ENCODE results near the gene TSEN2. TPM values are rescaled to one million over a fixed set of nuclear protein-coding genes. Genes with fewer than 3 reads are reported as not detected.

The TSEN2 gene
- total RNA-seq, 4 donors from 2014 or later = 8.1 to 39.9 (median 32.6) TPM

DNA sequence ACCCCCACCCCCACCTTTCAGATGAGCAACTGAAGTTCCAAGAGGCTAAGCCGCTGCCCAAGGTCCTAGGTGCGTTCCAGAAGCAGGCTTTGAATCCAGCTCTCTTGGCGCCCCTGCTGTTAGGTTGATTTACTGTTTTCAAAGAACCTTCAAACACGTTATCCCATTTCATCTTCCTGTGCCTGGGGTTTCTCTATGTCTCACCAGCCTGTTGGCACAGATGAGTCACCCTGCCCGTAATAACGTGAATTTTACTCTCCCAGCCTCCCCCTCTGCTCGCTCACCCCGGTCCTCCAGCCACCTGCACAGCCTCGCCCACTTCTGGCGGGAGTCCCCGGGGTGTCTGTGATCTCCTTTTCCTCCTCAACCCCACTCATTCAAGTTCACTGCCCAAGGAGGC lies 13.0 kb upstream of the TSEN2 start:
- no peak overlapping the region for H3K27ac ChIP-seq
- TF ChIP-seq, protein P1, sequence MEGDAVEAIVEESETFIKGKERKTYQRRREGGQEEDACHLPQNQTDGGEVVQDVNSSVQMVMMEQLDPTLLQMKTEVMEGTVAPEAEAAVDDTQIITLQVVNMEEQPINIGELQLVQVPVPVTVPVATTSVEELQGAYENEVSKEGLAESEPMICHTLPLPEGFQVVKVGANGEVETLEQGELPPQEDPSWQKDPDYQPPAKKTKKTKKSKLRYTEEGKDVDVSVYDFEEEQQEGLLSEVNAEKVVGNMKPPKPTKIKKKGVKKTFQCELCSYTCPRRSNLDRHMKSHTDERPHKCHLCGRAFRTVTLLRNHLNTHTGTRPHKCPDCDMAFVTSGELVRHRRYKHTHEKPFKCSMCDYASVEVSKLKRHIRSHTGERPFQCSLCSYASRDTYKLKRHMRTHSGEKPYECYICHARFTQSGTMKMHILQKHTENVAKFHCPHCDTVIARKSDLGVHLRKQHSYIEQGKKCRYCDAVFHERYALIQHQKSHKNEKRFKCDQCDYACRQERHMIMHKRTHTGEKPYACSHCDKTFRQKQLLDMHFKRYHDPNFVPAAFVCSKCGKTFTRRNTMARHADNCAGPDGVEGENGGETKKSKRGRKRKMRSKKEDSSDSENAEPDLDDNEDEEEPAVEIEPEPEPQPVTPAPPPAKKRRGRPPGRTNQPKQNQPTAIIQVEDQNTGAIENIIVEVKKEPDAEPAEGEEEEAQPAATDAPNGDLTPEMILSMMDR (IDR thresholded peaks at IDR 0.05) = peak in 3 of 6 experiments; percentile 19 to 32 (median 22)
- no peak for TF ChIP-seq POLR2A (IDR thresholded peaks at IDR 0.05)
- no peaks in the 10 kb centered on the region for H3K27me3 ChIP-seq
- peak in 2 of 3 donors; percentile 55 to 58 for DNase-seq
- no peaks in the 10 kb centered on the region for H3K4me1 ChIP-seq
- H3K9me3 ChIP-seq = no peaks in the 10 kb centered on the region
- no peak overlapping the region for H3K4me3 ChIP-seq
- H3K36me3 ChIP-seq = no peaks in the 10 kb centered on the region

DNA sequence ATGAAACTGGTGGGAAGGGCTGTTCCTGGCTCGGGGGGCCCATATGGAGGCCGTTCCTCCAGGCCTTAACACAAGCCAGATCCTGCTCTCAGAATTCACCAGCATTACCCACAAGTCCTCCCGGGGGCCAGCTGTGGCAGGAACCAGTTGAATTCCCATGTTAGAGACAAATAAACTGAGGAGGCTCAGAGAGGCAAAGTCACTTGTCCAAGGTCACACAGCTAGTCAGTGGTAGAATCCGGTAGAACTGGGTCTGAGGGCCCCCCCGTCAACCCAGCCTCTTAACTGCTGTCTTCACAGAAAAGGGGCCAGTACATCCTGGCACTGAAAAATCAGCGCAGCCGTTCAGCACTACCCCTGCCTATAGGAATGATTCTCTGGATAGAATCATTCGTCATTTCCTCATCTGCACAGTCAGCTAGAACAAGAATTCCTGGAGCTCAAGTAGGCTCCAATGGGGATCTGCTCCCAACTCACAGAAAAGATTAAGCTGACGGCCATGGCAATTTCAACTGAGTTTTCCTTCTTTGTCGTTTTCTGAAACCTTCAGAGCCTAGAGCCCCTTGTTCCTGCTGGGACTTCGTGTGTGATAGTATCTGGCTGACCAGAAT lies 12.2 kb upstream of the TSEN2 start:
- no peak for DNase-seq
- H3K4me1 ChIP-seq = no peaks in the 10 kb centered on the region
- no peaks in the 10 kb centered on the region for H3K36me3 ChIP-seq
- no peak overlapping the region for H3K27ac ChIP-seq
- H3K9me3 ChIP-seq = no peaks in the 10 kb centered on the region
- no peaks in the 10 kb centered on the region for H3K27me3 ChIP-seq
- no peak overlapping the region for H3K4me3 ChIP-seq
- TF ChIP-seq POLR2A (IDR thresholded peaks at IDR 0.05) = no peak
- TF ChIP-seq, protein P1 (IDR thresholded peaks at IDR 0.05) = no peak

DNA sequence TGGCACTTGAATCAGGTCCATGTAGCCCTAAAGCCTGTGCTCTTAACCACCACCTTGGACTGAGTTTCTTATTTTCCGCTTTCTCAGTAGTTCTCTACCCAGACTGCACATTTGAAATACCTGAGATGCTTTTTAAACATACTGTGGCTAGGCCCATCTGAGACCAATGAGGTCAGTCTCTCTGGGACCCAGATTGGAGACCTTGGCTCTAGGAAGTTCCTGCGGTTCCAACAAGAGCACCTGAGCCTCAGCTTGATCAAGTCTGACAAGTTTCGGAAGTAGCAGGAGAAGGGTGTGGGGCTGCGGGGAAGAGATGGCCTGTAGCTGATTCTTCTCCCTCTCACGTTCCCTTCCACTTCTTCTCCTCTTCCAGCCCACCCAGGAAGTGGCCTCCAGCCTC lies 11.5 kb upstream of the TSEN2 start:
- no peak overlapping the region for H3K4me3 ChIP-seq
- H3K27me3 ChIP-seq = no peaks in the 10 kb centered on the region
- H3K4me1 ChIP-seq = no peaks in the 10 kb centered on the region
- TF ChIP-seq, protein P1 (IDR thresholded peaks at IDR 0.05) = no peak
- no peak for TF ChIP-seq POLR2A (IDR thresholded peaks at IDR 0.05)
- H3K27ac ChIP-seq = no peak overlapping the region
- DNase-seq = no peak
- H3K9me3 ChIP-seq = no peaks in the 10 kb centered on the region
- no peaks in the 10 kb centered on the region for H3K36me3 ChIP-seq

DNA sequence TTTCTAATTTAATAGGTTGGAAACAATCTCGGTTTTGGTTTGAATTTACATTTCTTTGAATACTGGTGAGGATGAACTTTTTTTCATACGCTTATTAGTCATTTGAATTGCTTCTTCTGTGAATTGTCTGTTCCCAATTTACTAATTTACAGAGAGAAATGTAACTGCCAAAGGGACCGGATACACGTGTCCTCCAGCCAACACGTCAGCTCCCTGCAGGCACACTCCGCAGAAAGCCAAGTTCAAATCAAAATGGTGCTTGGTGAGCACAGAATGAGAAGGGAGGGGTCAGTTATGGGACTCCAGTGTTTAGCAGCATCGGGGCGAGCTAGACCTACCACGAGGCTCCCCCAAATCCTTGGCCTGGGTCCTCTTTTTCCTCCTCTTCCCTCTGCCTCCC lies 10.8 kb upstream of the TSEN2 start:
- no peaks in the 10 kb centered on the region for H3K36me3 ChIP-seq
- H3K27me3 ChIP-seq = no peaks in the 10 kb centered on the region
- H3K27ac ChIP-seq = no peak overlapping the region
- H3K4me3 ChIP-seq = no peak overlapping the region
- no peaks in the 10 kb centered on the region for H3K9me3 ChIP-seq
- H3K4me1 ChIP-seq = no peaks in the 10 kb centered on the region
- no peak for DNase-seq
- TF ChIP-seq, protein P1 (IDR thresholded peaks at IDR 0.05) = no peak
- no peak for TF ChIP-seq POLR2A (IDR thresholded peaks at IDR 0.05)

DNA sequence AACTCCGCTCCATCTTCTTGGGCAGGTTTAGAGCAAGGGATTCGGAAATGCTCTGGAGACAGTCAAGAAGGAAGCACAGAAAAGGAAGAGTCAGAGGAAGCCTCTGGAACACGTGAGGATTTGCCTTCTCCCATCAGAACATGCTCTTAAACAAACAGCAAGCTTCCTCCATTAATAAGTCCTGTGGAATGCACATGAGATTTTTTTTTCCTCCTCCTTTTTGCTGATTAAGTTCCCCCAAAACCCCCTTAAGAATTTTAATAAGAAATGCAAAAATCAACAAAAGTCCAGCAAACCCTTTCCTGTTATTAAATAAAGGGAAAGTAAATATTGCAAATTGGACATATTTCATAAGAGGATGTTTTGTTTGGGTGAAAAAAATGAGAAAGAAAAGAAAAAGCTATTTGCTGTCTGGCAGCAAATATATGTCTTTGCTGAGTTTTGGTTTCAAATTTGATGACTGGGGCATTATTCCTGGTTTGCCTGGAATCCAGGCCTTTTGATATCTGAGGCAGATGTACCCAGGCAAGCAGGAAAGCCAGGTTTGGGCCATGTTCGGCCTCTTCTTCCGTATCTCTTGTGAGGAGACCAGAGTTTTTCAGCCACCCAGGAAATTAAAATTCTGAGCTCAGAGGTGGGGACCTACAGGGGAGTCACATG lies 7.9 kb upstream of the TSEN2 start:
- no peaks in the 10 kb centered on the region for H3K9me3 ChIP-seq
- TF ChIP-seq, protein P1 (IDR thresholded peaks at IDR 0.05) = no peak
- no peak for TF ChIP-seq POLR2A (IDR thresholded peaks at IDR 0.05)
- no peaks in the 10 kb centered on the region for H3K36me3 ChIP-seq
- no peaks in the 10 kb centered on the region for H3K27me3 ChIP-seq
- H3K4me3 ChIP-seq = no peak overlapping the region
- peak overlapping the region in 2 of 4 donors; percentile 30 for H3K27ac ChIP-seq
- DNase-seq = no peak
- peaks cover 0 to 7% (median 3%) of the 10 kb centered on the region in 4 donors for H3K4me1 ChIP-seq
